Fibroblast of skin of right biceps (primary cell): ENCODE data around the gene MED31.
"Not testable (repeated sequence)": the region's sequence is repeated elsewhere in the genome, so short reads cannot be mapped to it uniquely, and the experiment has no call there.

Source experiments
- DNase-seq: peaks from one replicate; pipeline ENCODE4 v3.0.0-alpha.2; 2013

MED31 gene

GRCh38 chr17:6651354-6651918 lies at the start of gene MED31, which contains the start of gene C17orf100:
TSS of gene MED31 (minus strand) at chr17:6651605. CDS start at chr17:6651528, 77 bp downstream.
TSS of gene C17orf100 (plus strand) at chr17:6651762. CDS start at chr17:6651914, 152 bp downstream.
- DNase-seq, result peak; percentile 90

- no peak for DNase-seq
These were observed 49.5 kb upstream of the MED31 start for GRCh38 chr17:6700948-6701307.

GRCh38 chr17:6699997-6700947 lies 48.9 kb upstream of the MED31 start:
- no peak for DNase-seq

GRCh38 chr17:6698004-6698403 lies 46.6 kb upstream of the MED31 start:
- no peak for DNase-seq

- DNase-seq, result no peak
These were observed 45.5 kb upstream of the MED31 start for GRCh38 chr17:6696906-6697305.

- no peak for DNase-seq
These were observed 44.2 kb upstream of the MED31 start for GRCh38 chr17:6695565-6695964.

- DNase-seq, result no peak
These were observed 43.6 kb upstream of the MED31 start for GRCh38 chr17:6695051-6695450.

- DNase-seq, result not testable (repeated sequence)
These were observed 40.6 kb upstream of the MED31 start for GRCh38 chr17:6691958-6692357.

GRCh38 chr17:6691546-6691945 lies 40.1 kb upstream of the MED31 start:
- DNase-seq, result no peak

GRCh38 chr17:6690641-6691040 lies 39.2 kb upstream of the MED31 start:
- no peak for DNase-seq

GRCh38 chr17:6688944-6689343 lies 37.5 kb upstream of the MED31 start:
- DNase-seq, result no peak

- no peak for DNase-seq
These were observed 34.6 kb upstream of the MED31 start for GRCh38 chr17:6686026-6686425.

- no peak for DNase-seq
These were observed 33.7 kb upstream of the MED31 start for GRCh38 chr17:6684881-6685767.

GRCh38 chr17:6684460-6684783 lies 33.0 kb upstream of the MED31 start:
- no peak for DNase-seq

- no peak for DNase-seq
These were observed 32.5 kb upstream of the MED31 start for GRCh38 chr17:6683730-6684459.

- no peak for DNase-seq
These were observed 31.8 kb upstream of the MED31 start for GRCh38 chr17:6683081-6683684.

GRCh38 chr17:6682339-6682738 lies 30.9 kb upstream of the MED31 start:
- no peak for DNase-seq

GRCh38 chr17:6681671-6682070 lies 30.3 kb upstream of the MED31 start:
- no peak for DNase-seq

- DNase-seq, result no peak
These were observed 29.8 kb upstream of the MED31 start for GRCh38 chr17:6681176-6681575.

GRCh38 chr17:6679241-6679640 lies 27.8 kb upstream of the MED31 start:
- DNase-seq, result no peak

GRCh38 chr17:6677946-6678345 lies 26.5 kb upstream of the MED31 start:
- DNase-seq, result no peak

- DNase-seq, result peak; percentile 21
These were observed 25.9 kb upstream of the MED31 start for GRCh38 chr17:6677158-6677831.
